ENCODE measurements around the gene DNAJC22. TPM values are rescaled to one million over a fixed set of nuclear protein-coding genes. Genes with fewer than 3 reads are reported as not detected.

Gene DNAJC22
- total and polyA plus RNA-seq, 9 of the 15 experiments (the other 6 are each of a cell fraction or from before 2014, with no cell fraction given) = 0.10 to 1.2 (median 0.47) TPM

- no peak; the same call in 1 of the 2 replicates for TF ChIP-seq TOE1 (IDR thresholded peaks at IDR 0.05; ENCODE audit: borderline replicate concordance)
- no peak; the same call in 1 of the 2 replicates for TF ChIP-seq TOE1 (CRISPR knock-in tag; IDR thresholded peaks at IDR 0.05; ENCODE audit: borderline replicate concordance, low read depth)
- peak; percentile 67 for TF ChIP-seq MAX (CRISPR knock-in tag; IDR thresholded peaks at IDR 0.05)
- TF ChIP-seq KLF6 (CRISPR knock-in tag; IDR thresholded peaks at IDR 0.05; ENCODE audit: borderline replicate concordance) = no peak
- no peak; the same call in none of the 2 replicates for TF ChIP-seq TCF3 (CRISPR knock-in tag; IDR thresholded peaks at IDR 0.05)
- no peak for TF ChIP-seq ZNF277 (CRISPR knock-in tag; IDR thresholded peaks at IDR 0.05; ENCODE audit: borderline replicate concordance)
- TF ChIP-seq ELF1 (tag; IDR thresholded peaks at IDR 0.05) = peak; percentile 63; the same call in 1 of the 2 replicates
- no peak; the same call in 1 of the 2 replicates for TF ChIP-seq ZNF668 (CRISPR knock-in tag; IDR thresholded peaks at IDR 0.05)
- TF ChIP-seq UBTF (IDR thresholded peaks at IDR 0.05; ENCODE audit: borderline replicate concordance in 1 of 2, low read depth in 2 of 2, low read length in 2 of 2) = peak; percentile 32 to 69; a peak in 3 of 4 replicates
- peak; percentile 70; the same call in 1 of the 2 replicates for TF ChIP-seq RNF2 (IDR thresholded peaks at IDR 0.05)
- peak; percentile 72; the same call in 1 of the 2 replicates for TF ChIP-seq MTA3 (IDR thresholded peaks at IDR 0.05; ENCODE audit: borderline replicate concordance)
- peak; percentile 52; the same call in 1 of the 2 replicates for TF ChIP-seq LARP7 (IDR thresholded peaks at IDR 0.05)
- 0 out of 2 replicates have a peak, but pooled peaks have one; percentile 11 for TF ChIP-seq KLF13 (tag; IDR thresholded peaks at IDR 0.05; ENCODE audit: borderline replicate concordance, low read depth)
- TF ChIP-seq ZNF79 (CRISPR knock-in tag; IDR thresholded peaks at IDR 0.05; ENCODE audit: low read depth) = no peak
- TF ChIP-seq ZNF695 (CRISPR knock-in tag; IDR thresholded peaks at IDR 0.05) = no peak
- no peak for TF ChIP-seq TFAM (CRISPR knock-in tag; conservative IDR thresholded peaks at IDR 0.05)
- no peak for TF ChIP-seq ZFPM2 (CRISPR knock-in tag; IDR thresholded peaks at IDR 0.05)
- TF ChIP-seq IFI16 (CRISPR knock-in tag; IDR thresholded peaks at IDR 0.05) = no peak
- no peak for TF ChIP-seq BMI1 (IDR thresholded peaks at IDR 0.05; ENCODE audit: low read length)
- TF ChIP-seq ZNF239 (CRISPR knock-in tag; IDR thresholded peaks at IDR 0.05) = no peak
- no peak for TF ChIP-seq ZMIZ1 (IDR thresholded peaks at IDR 0.05; ENCODE audit: low read depth in 2 of 2, low read length in 2 of 2)
Observed at GRCh38 chr12:49366652-49367380, 20.1 kb downstream of the DNAJC22 start (continued).
